ENCODE measurements around the gene PIK3CD.
"Not testable (repeated sequence)": the region's sequence is repeated elsewhere in the genome, so short reads cannot be mapped to it uniquely, and the experiment has no call there.

The PIK3CD gene

DNA sequence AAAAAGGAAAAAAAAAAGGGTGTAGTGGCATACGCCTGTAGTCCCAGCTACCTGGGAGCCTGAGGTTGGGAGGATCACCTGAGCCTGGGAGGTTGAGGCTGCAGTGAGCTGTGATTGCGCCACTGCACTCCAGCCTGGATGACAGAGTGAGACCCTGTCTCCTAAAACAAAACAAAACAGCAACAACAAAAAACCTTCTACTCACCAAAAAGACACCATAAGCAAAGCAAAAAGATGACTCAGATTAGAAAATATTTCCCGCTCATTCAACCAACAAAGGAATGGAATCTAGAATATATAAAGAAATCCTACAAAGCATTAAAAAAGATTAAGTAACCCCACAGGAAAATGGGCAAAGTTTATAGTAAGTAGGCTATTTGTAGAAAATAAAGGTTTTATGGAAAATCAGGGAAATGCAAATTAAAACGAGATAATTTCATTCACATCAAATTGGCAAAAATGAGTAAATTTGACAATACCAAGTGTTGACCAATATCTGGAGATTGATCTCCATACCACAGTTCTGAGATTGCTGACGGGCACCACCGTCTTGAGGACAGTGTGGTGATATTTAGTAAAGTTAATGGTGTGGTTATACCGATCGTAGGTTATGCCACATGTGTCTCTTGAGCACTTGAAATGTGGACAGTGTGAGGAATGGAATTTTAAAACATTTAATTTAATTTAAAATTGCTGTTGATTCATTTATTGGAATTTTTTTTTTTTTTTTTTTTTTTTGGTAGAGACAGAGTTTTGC is 54.0 kb downstream of the PIK3CD start:
- in situ Hi-C loops (cut with HindIII; ENCODE audit: low pct_ligation_motif_present, low pct_unique_long_range_greater_than_20kb, low sequenced_read_pairs), result no loop called here
- DNase-seq, result peak; percentile 54

- in situ Hi-C loops (cut with HindIII; ENCODE audit: low pct_ligation_motif_present, low pct_unique_long_range_greater_than_20kb, low sequenced_read_pairs), result no loop called here
- no peak for DNase-seq
These were observed 54.6 kb downstream of the PIK3CD start for GRCh38 chr1:9706178-9706577.

GRCh38 chr1:9710037-9710436 is 58.5 kb downstream of the PIK3CD start:
- in situ Hi-C loops (cut with HindIII; ENCODE audit: low pct_ligation_motif_present, low pct_unique_long_range_greater_than_20kb, low sequenced_read_pairs), result no loop called here
- no peak for DNase-seq

DNA sequence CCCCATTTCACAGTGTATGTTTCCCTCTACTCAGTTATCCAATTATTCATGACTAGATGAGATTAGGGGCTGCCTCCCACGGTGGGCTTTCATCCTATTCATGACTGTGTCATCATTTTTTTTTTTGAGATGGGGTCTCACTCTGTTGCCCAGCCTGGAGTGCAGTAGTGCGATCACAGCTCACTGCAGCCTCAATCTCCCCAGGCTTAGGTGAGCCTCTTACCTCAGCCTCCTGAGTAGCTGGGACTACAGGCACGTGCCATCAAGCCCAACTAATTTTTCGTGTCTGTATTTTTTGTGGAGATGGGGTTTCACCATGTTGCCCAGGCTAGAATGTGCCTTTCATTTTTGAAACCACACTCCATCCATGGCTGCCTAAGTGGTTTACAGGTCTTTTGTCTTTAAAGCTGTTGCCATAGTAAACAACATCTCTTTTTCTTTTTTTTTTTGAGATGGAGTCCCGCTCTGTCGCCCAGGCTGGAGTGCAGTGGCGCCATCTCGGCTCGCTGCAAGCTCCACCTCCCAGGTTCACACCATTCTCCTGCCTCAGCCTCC is 60.0 kb downstream of the PIK3CD start:
- no peak for DNase-seq
- in situ Hi-C loops (cut with HindIII; ENCODE audit: low pct_ligation_motif_present, low pct_unique_long_range_greater_than_20kb, low sequenced_read_pairs), result no loop called here

DNA sequence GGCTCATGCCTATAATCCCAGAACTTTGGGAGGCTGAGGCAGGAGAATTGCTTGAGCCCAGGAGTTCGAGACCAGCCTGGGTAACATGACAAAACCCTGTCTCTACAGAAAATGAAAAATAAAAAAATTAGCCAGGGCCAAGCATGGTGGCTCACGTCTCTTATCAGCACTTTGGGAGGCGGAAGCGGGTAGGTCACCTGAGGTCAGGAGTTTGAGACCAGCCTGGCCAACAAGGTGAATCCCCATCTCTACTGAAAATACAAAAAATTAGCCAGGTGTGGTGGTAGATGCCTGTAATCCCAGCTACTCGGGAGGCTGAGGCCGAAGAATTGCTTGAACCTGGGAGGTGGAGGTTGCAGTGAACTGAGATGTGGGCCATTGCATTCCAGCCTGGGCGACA is 61.2 kb downstream of the PIK3CD start:
- in situ Hi-C loops (cut with HindIII; ENCODE audit: low pct_ligation_motif_present, low pct_unique_long_range_greater_than_20kb, low sequenced_read_pairs); DNase-seq: not testable (repeated sequence)

GRCh38 chr1:9714257-9714718 is 62.8 kb downstream of the PIK3CD start:
- in situ Hi-C loops (cut with HindIII; ENCODE audit: low pct_ligation_motif_present, low pct_unique_long_range_greater_than_20kb, low sequenced_read_pairs), result no loop called here
- no peak for DNase-seq

DNA sequence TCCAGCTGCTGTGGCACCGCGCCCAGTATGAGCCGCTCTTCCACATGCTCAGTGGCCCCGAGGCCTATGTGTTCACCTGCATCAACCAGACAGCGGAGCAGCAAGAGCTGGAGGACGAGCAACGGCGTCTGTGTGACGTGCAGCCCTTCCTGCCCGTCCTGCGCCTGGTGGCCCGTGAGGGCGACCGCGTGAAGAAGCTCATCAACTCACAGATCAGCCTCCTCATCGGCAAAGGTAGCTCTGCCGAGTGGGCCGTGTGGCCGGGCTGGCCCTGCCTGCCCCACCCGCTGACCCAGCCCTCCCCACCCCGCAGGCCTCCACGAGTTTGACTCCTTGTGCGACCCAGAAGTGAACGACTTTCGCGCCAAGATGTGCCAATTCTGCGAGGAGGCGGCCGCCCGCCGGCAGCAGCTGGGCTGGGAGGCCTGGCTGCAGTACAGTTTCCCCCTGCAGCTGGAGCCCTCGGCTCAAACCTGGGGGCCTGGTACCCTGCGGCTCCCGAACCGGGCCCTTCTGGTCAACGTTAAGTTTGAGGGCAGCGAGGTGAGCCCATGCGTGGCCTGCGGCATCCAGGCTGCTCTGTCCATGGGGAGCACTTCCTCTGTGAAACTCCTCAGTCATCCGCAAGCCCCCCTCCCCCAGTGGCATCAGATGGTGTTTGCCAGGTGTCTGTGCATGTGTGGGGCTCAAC is 64.2 kb downstream of the PIK3CD start:
- no peak for DNase-seq
- in situ Hi-C loops (cut with HindIII; ENCODE audit: low pct_ligation_motif_present, low pct_unique_long_range_greater_than_20kb, low sequenced_read_pairs), result no loop called here

GRCh38 chr1:9716404-9717192 is 65.1 kb downstream of the PIK3CD start:
- DNase-seq, result no peak
- in situ Hi-C loops (cut with HindIII; ENCODE audit: low pct_ligation_motif_present, low pct_unique_long_range_greater_than_20kb, low sequenced_read_pairs), result no loop called here

GRCh38 chr1:9717193-9718005 is 65.9 kb downstream of the PIK3CD start:
- in situ Hi-C loops (cut with HindIII; ENCODE audit: low pct_ligation_motif_present, low pct_unique_long_range_greater_than_20kb, low sequenced_read_pairs), result no loop called here
- no peak for DNase-seq

- in situ Hi-C loops (cut with HindIII; ENCODE audit: low pct_ligation_motif_present, low pct_unique_long_range_greater_than_20kb, low sequenced_read_pairs), result no loop called here
- DNase-seq, result no peak
These were observed 66.6 kb downstream of the PIK3CD start for GRCh38 chr1:9718006-9718680.

DNA sequence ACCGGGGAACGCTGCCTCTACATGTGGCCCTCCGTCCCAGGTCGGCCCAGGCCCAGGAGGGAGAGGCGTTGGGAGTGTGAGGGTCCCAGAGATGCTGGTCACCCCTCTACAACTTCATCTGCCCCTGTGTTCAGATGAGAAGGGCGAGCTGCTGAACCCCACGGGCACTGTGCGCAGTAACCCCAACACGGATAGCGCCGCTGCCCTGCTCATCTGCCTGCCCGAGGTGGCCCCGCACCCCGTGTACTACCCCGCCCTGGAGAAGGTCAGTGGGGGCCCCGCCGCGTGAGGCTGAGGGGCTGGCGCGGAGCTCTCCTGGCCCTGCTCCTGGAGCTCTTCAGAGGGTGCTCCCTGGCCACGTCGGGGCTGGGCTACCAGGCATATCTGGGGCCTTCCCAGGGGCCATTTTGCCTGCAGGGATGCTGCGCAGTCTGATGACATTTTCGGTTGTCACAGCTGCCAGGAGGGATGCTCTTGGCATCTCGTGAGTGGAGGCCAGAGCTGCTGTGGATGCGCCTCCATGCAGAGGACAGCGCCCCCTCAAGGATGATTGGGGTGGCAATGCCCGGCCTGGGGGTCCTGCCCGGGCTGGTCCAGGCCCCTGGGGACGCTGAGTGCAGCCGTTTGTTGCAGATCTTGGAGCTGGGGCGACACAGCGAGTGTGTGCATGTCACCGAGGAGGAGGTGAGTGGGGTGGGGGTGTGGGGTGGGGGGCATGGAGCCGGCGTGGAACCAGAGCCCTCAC is 68.6 kb downstream of the PIK3CD start:
- in situ Hi-C loops (cut with HindIII; ENCODE audit: low pct_ligation_motif_present, low pct_unique_long_range_greater_than_20kb, low sequenced_read_pairs), result no loop called here
- no peak for DNase-seq

DNA sequence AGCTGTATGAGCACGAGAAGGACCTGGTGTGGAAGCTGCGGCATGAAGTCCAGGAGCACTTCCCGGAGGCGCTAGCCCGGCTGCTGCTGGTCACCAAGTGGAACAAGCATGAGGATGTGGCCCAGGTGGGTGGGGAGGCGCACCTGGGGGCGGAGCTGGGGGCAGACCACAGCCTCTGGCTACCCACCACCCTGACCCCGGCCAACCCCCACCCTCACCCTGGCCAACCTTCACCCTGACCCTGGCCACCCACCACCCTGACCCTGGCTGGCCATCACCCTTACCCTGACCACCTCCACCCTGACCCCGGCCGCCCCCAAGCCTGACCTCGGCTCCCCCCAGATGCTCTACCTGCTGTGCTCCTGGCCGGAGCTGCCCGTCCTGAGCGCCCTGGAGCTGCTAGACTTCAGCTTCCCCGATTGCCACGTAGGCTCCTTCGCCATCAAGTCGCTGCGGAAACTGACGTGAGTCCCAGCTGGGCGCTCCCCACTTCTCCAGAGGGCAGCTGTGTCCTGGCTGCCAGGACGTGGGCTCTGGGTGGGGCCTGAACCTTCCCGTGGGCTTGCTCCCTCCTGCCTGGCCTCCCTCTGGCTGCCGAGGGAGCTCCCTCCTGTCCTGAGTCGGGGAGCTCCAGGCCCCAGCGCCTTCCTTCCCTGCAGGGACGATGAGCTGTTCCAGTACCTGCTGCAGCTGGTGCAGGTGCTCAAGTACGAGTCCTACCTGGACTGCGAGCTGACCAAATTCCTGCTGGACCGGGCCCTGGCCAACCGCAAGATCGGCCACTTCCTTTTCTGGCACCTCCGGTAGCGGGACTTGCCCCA is 69.5 kb downstream of the PIK3CD start:
- DNase-seq, result no peak
- in situ Hi-C loops (cut with HindIII; ENCODE audit: low pct_ligation_motif_present, low pct_unique_long_range_greater_than_20kb, low sequenced_read_pairs), result no loop called here

DNA sequence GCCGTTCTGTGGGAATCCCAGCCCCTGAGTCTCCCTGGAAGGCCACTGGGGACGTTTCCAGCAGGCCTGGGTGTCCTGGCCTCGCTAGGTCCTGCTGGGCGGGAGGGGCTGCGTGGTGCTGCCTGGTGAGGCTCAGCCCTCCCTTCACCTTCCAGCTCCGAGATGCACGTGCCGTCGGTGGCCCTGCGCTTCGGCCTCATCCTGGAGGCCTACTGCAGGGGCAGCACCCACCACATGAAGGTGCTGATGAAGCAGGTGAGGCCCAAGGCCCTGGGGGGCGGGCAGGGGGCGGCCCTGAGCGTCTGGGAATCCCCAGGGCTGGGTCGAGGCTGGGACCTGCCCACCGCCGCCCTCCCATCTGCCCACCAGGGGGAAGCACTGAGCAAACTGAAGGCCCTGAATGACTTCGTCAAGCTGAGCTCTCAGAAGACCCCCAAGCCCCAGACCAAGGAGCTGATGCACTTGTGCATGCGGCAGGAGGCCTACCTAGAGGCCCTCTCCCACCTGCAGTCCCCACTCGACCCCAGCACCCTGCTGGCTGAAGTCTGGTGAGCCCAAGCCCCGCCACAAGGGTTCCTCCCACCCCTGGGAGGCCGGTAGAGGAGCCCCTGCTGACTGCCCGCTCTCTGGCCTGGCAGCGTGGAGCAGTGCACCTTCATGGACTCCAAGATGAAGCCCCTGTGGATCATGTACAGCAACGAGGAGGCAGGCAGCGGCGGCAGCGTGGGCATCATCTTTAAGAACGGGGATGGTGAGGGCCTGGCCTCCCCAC is 70.3 kb downstream of the PIK3CD start:
- DNase-seq, result peak; percentile 27
- in situ Hi-C loops (cut with HindIII; ENCODE audit: low pct_ligation_motif_present, low pct_unique_long_range_greater_than_20kb, low sequenced_read_pairs), result no loop called here

- in situ Hi-C loops (cut with HindIII; ENCODE audit: low pct_ligation_motif_present, low pct_unique_long_range_greater_than_20kb, low sequenced_read_pairs), result no loop called here
- no peak for DNase-seq
These were observed 70.8 kb downstream of the PIK3CD start for GRCh38 chr1:9722378-9722749.

GRCh38 chr1:9723068-9723805 is 71.7 kb downstream of the PIK3CD start:
- in situ Hi-C loops (cut with HindIII; ENCODE audit: low pct_ligation_motif_present, low pct_unique_long_range_greater_than_20kb, low sequenced_read_pairs), result no loop called here
- DNase-seq, result no peak

Data from ACHN (cell line).